ENCODE results near the gene ULK3.
A peak's percentile ranks its signal among the peaks of the same experiment; 100 is the strongest.

DNA sequence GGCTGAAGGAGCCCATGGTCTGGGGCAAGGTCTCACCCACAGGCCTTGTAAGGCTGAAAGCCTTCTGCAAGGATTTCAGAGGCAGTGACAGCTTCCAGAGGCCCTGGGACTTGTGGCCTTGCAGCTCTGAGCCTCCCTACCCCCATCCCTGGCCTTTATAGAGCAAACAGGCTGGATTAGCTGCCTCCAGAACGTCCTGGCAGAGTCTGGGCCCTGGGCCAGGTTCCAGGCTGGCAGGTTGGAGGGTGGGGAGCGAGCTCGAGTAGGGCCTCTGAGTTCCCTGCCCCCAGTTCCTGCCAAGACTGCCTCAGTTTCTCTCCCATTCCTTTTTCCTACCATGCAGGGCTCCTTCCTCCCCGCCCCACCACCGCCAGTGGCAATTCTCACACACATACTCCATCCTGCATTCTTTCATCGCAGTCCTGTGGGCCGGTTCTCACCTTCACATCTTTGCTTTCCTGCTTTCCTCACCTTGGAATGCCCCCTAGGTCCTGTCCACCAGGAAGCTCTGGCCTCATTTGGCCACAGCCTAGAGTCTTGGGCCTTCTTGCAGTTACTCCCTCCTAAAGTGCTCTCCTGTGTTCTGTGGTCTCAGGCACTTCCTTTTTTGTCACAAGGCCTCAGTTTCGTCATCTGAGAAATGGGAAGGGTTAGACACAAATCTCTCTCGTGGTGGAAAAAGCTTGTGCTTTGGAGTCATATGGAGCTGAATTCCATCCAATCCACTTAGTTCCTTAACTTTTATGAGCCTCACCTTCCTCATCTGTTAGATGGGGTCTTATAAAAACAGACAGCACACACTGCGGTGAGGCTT, 27.6 kb downstream of the ULK3 start:
- no peak for TF ChIP-seq RAD21 (IDR thresholded peaks at IDR 0.05; ENCODE audit: low read depth)
- no peak for TF ChIP-seq FOXM1 (IDR thresholded peaks at IDR 0.05; ENCODE audit: borderline replicate concordance, low read depth)
- no peak for TF ChIP-seq ZBTB7A (IDR thresholded peaks at IDR 0.05; ENCODE audit: low read depth)
- TF ChIP-seq MAX (IDR thresholded peaks at IDR 0.05): no peak
- no peak for TF ChIP-seq YY1 (IDR thresholded peaks at IDR 0.05; ENCODE audit: low read depth)
- no peak for TF ChIP-seq TCF12 (IDR thresholded peaks at IDR 0.05; ENCODE audit: low read depth)
- no peak for TF ChIP-seq EP300 (IDR thresholded peaks at IDR 0.05; ENCODE audit: borderline replicate concordance)
- TF ChIP-seq CREB1 (IDR thresholded peaks at IDR 0.05; ENCODE audit: low read depth): no peak
- peak; percentile 36; the same call in 1 of the 2 replicates for TF ChIP-seq NFIC (IDR thresholded peaks at IDR 0.05)
- no peak for TF ChIP-seq TAF1 (IDR thresholded peaks at IDR 0.05; ENCODE audit: low read depth)
